SU-DHL-6 (cell line): Measurements from ENCODE around the gene PLXNA2.

ENCODE experiments used
- EZH2phosphoT487 ChIP-seq: fragments of 200-600 bp; sonication (generic), shearing (Covaris generic); conservative IDR thresholded peaks from 2 replicates; pipeline ENCODE4 v1.6.1; 2018; ENCODE audit warnings: mild to moderate bottlenecking, antibody characterized with exemption, low read length, moderate library complexity, mixed read lengths
- TF ChIP-seq, protein P1 (sequence below): fragments of 200-600 bp; sonication (generic); IDR thresholded peaks from one replicate; pipeline ENCODE4 v1.5.1; 2017; ENCODE audit warnings: antibody characterized with exemption, mild to moderate bottlenecking, low read length, moderate library complexity; ENCODE audit not compliant: insufficient read depth, poor library complexity, severe bottlenecking

DNA sequence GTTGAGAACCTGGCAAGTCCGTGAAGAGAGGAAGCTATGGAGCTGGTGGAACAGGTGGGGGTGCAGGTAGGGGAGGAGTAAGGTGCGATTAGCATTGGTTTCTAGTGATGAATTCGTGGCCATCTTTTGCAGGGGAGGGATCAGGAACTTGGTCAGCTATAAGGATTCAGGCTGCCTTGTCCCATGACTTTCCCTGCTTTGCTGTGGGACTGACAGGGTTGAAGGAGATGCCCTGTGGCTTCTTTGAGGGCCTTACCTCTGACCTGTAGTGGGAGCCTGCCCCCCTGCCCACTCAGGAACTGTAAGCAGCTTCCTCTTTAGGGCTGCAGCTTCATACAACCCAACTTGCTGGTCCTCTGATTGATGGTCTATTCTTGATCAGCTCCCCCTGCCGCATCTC is 248.6 kb downstream of the PLXNA2 start:
- TF ChIP-seq, protein P1, sequence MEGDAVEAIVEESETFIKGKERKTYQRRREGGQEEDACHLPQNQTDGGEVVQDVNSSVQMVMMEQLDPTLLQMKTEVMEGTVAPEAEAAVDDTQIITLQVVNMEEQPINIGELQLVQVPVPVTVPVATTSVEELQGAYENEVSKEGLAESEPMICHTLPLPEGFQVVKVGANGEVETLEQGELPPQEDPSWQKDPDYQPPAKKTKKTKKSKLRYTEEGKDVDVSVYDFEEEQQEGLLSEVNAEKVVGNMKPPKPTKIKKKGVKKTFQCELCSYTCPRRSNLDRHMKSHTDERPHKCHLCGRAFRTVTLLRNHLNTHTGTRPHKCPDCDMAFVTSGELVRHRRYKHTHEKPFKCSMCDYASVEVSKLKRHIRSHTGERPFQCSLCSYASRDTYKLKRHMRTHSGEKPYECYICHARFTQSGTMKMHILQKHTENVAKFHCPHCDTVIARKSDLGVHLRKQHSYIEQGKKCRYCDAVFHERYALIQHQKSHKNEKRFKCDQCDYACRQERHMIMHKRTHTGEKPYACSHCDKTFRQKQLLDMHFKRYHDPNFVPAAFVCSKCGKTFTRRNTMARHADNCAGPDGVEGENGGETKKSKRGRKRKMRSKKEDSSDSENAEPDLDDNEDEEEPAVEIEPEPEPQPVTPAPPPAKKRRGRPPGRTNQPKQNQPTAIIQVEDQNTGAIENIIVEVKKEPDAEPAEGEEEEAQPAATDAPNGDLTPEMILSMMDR = no peak
- no peak for TF ChIP-seq EZH2phosphoT487
